Naive thymus-derived CD8-positive, alpha-beta T cell (primary cell): ENCODE data around the gene FMNL1. TPM values are rescaled to one million over a fixed set of nuclear protein-coding genes. Genes with fewer than 3 reads are reported as not detected.

Source experiments
- ATAC-seq, 2 donors: fragments of 150-1000 bp; cut with Tn5 transposase in 1 of 2; sonication (Bioruptor Pico), chemical (Tn5 transposase) in 1 of 2; 1 replicate in 1 of 2; 2 replicates in 1 of 2; pipeline ENCODE4 v1.10.0; 2021; ENCODE audit warnings: mild to moderate bottlenecking in 2 of 2, moderate library complexity in 2 of 2
- POLR2A ChIA-PET: fragments of 350-600 bp; sonication (Branson Sonifier 250); formaldehyde crosslinking; loops from one replicate; lab custom pipeline; 2021; ENCODE audit warnings: antibody characterized with exemption; lab: Charles Lee
- DNase-seq, 10 donors: peaks; one replicate each; pipeline versions ENCODE4 v3.0.0 to v3.0.0-alpha.2; 2020 to 2022
- H3K27ac Mint-ChIP-seq, 10 donors: one replicate each; pipeline ENCODE4 v1.8.0; 2020 to 2022; ENCODE audit warnings: mild to moderate bottlenecking in 10 of 10, mixed read lengths in 10 of 10, moderate library complexity in 4 of 10, inconsistent platforms in 1 of 10
- H3K27me3 Mint-ChIP-seq, 5 donors: one replicate each; pipeline ENCODE4 v1.8.0; 2021 to 2022; ENCODE audit warnings: mixed read lengths in 5 of 5
- H3K36me3 Mint-ChIP-seq, 3 donors: one replicate each; pipeline ENCODE4 v1.8.0; 2020 to 2022; ENCODE audit warnings: mixed read lengths in 3 of 3, mild to moderate bottlenecking in 2 of 3, inconsistent platforms in 1 of 3
- H3K4me1 Mint-ChIP-seq, 4 donors: one replicate each; pipeline ENCODE4 v1.8.0; 2021 to 2022; ENCODE audit warnings: mixed read lengths in 4 of 4
- H3K4me3 Mint-ChIP-seq, 10 donors: one replicate each; pipeline ENCODE4 v1.8.0; 2020 to 2022; ENCODE audit warnings: mild to moderate bottlenecking in 10 of 10, mixed read lengths in 10 of 10, moderate library complexity in 6 of 10, inconsistent platforms in 1 of 10
- H3K9me3 Mint-ChIP-seq, 9 donors: one replicate each; pipeline ENCODE4 v1.8.0; 2020 to 2022; ENCODE audit warnings: mixed read lengths in 9 of 9, mild to moderate bottlenecking in 3 of 9, inconsistent platforms in 1 of 9, moderate library complexity in 1 of 9
- polyA plus RNA-seq, 3 donors: library from polyadenylated mRNA; unstranded; fragments of 300-500 nt; fragmentation: Illumina TruSeq; gene quantifications; one replicate each; pipeline ENCODE4 v1.2.3, GENCODE V29; 2021
- total RNA-seq, 8 experiments: library from RNA in 2 of 8; stranded (reverse) in 2 of 8; gene quantifications; one replicate each; pipeline ENCODE4 v1.2.3 and lab custom pipeline; 2021 to 2026

The FMNL1 gene, protein sequence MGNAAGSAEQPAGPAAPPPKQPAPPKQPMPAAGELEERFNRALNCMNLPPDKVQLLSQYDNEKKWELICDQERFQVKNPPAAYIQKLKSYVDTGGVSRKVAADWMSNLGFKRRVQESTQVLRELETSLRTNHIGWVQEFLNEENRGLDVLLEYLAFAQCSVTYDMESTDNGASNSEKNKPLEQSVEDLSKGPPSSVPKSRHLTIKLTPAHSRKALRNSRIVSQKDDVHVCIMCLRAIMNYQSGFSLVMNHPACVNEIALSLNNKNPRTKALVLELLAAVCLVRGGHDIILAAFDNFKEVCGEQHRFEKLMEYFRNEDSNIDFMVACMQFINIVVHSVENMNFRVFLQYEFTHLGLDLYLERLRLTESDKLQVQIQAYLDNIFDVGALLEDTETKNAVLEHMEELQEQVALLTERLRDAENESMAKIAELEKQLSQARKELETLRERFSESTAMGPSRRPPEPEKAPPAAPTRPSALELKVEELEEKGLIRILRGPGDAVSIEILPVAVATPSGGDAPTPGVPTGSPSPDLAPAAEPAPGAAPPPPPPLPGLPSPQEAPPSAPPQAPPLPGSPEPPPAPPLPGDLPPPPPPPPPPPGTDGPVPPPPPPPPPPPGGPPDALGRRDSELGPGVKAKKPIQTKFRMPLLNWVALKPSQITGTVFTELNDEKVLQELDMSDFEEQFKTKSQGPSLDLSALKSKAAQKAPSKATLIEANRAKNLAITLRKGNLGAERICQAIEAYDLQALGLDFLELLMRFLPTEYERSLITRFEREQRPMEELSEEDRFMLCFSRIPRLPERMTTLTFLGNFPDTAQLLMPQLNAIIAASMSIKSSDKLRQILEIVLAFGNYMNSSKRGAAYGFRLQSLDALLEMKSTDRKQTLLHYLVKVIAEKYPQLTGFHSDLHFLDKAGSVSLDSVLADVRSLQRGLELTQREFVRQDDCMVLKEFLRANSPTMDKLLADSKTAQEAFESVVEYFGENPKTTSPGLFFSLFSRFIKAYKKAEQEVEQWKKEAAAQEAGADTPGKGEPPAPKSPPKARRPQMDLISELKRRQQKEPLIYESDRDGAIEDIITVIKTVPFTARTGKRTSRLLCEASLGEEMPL
- total RNA-seq (100 to 1,000 TPM; 383 to 394 TPM), polyA plus RNA-seq (10 to 100 TPM; 18.0 to 35.5 (median 21.5) TPM), total RNA-seq (lab: John Stamatoyannopoulos, UW) (118 to 433 (median 307) reads per million in 6 experiments)

- Mint-ChIP-seq H3K36me3 (peaks cover 0 to 35% (median 4%) of the 10 kb centered on the region in 3 donors), H3K27me3 (no peaks in the 10 kb centered on the region), H3K27ac (peak within 1 kb of the TSS; percentile 98 to 100 (median 100)), H3K4me1 (peaks cover 36 to 70% (median 50%) of the 10 kb centered on the region in 4 donors), H3K9me3 (no peaks in the 10 kb centered on the region), H3K4me3 (peak within 1 kb of the TSS; percentile 95 to 100 (median 98))
- ATAC-seq = peak; percentile 1 to 4
- POLR2A ChIA-PET = interaction anchor here (0.6 to 36.4 kb wide), 10 partner anchors 27 to 191 kb away, joined by 3 to 1514 read pairs (median 8); partner anchors contain the start of genes DCAKD, HEXIM1, HEXIM2 and MAP3K14
- peak in 9 of 10 donors; percentile 40 to 77 (median 61) for DNase-seq
Measured at GRCh38 chr17:45221081-45222013, at the start of gene FMNL1. FMNL1 (plus strand) TSS chr17:45221885; CDS start chr17:45222125, 240 bp downstream.

DNA sequence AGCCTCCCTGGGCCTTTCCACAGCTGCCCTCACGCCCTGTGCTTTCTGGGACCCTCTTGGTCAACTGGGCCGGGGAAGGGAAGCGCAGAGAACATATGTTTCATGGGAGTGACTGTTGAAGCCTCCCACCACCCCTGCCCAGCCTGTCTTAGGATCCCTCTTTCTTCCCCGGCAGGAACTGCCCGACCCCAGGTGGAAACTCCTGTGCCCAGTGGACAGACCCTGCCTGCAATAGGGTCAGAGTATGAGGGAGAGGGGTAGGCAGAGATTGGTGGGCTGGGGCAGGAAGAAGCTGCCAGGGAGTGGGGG is 49.5 kb upstream of the FMNL1 start:
- Mint-ChIP-seq H3K4me3 (peak overlapping the region in 9 of 10 donors; percentile 33 to 89 (median 80)), H3K27ac (peak overlapping the region; percentile 73 to 98 (median 92)), H3K4me1 (peaks cover 6 to 32% (median 30%) of the 10 kb centered on the region in 4 donors), H3K9me3 (no peaks in the 10 kb centered on the region), H3K36me3 (no peaks in the 10 kb centered on the region), H3K27me3 (no peaks in the 10 kb centered on the region)
- DNase-seq = no peak
- POLR2A ChIA-PET = interaction anchor here (0.5 to 5.8 kb wide), 18 partner anchors 10 to 1528 kb away, joined by 3 to 111 read pairs (median 4); partner anchors contain the start of genes ACBD4, HEXIM1, HEXIM2 and MAP3K14
- ATAC-seq = no peak

DNA sequence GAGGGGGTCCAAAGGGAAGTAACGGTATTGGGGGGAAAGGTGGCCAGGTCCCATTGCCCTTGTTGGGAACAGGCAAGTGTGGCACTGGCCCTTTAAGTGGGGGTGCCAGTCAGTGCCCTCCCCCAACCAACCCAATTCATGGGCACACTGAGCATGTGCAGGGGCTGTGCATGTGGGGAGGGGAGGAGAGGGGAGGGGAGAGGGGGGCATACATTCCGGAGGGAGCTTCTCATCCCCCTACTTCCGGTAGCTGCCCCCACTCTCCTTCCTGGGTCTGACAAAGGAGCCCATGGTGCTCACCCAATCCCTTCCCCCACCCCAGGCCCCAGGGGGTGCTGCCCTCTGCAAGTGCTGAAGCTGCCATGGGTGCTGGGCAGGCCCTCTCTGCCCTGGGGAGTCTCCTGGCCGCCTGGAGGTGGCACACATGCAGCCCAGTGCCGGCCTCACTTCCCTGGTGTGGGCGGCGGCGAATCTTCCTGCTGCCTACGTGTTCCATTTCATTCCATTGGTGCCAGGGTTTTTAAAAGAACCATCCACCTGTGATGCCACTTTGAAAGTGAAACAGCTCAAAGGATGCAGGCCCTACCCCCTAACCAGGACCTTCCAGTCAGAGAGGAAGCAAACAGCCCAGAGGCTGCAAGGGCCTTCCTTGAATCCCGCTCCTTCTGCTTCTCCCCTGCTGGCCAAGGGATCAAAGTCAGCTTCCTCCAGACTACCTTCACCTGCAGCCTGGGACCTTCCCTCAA is 49.0 kb upstream of the FMNL1 start:
- peak overlapping the region; percentile 75 to 89 (median 82) for H3K4me3 Mint-ChIP-seq
- peak; percentile 85 for ATAC-seq
- H3K9me3 Mint-ChIP-seq = no peaks in the 10 kb centered on the region
- peak overlapping the region; percentile 91 to 98 (median 94) for H3K27ac Mint-ChIP-seq
- H3K36me3 Mint-ChIP-seq = no peaks in the 10 kb centered on the region
- DNase-seq = peak; percentile 30 to 85 (median 48)
- POLR2A ChIA-PET = interaction anchor here (0.6 to 5.8 kb wide), 19 partner anchors 10 to 154 kb away, joined by 3 to 111 read pairs (median 5); partner anchors contain the start of genes ACBD4, HEXIM1, HEXIM2 and MAP3K14
- peaks cover 6 to 32% (median 30%) of the 10 kb centered on the region in 4 donors for H3K4me1 Mint-ChIP-seq
- no peaks in the 10 kb centered on the region for H3K27me3 Mint-ChIP-seq

- peak overlapping the region in 1 of 10 donors; percentile 24 for H3K4me3 Mint-ChIP-seq
Measured at GRCh38 chr17:45175759-45176115, 45.9 kb upstream of the FMNL1 start.

GRCh38 chr17:45177563-45177962 is 44.1 kb upstream of the FMNL1 start:
- H3K27me3 Mint-ChIP-seq = no peaks in the 10 kb centered on the region
- DNase-seq (no peak), ATAC-seq (no peak)
- H3K27ac Mint-ChIP-seq = no peak overlapping the region
- POLR2A ChIA-PET = no interaction called here
- H3K36me3 Mint-ChIP-seq = no peaks in the 10 kb centered on the region
- no peaks in the 10 kb centered on the region for H3K9me3 Mint-ChIP-seq
- no peak overlapping the region for H3K4me3 Mint-ChIP-seq
- peaks cover 4 to 9% (median 7%) of the 10 kb centered on the region in 4 donors for H3K4me1 Mint-ChIP-seq

More at GRCh38 chr17:45175759-45176115, 45.9 kb upstream of the FMNL1 start:
- Mint-ChIP-seq H3K9me3 (no peaks in the 10 kb centered on the region), H3K4me1 (peaks cover 4 to 27% (median 25%) of the 10 kb centered on the region in 4 donors), H3K27me3 (no peaks in the 10 kb centered on the region), H3K27ac (peak overlapping the region in 5 of 10 donors; percentile 20 to 74 (median 46)), H3K36me3 (no peaks in the 10 kb centered on the region)
- POLR2A ChIA-PET = interaction anchor here (0.7 to 2.6 kb wide), 2 partner anchors 14 to 27 kb away, joined by 3 to 9 read pairs; partner anchors contain the start of gene HEXIM2
- ATAC-seq (no peak), DNase-seq (no peak)

GRCh38 chr17:45184144-45184543 is 37.5 kb upstream of the FMNL1 start:
- H3K4me3 Mint-ChIP-seq = no peak overlapping the region
- POLR2A ChIA-PET = interaction anchor here (0.9 kb wide), 1 partner anchor 11 kb away, joined by 4 read pairs; no protein-coding TSS in a partner anchor

GRCh38 chr17:45186801-45187354 is 34.8 kb upstream of the FMNL1 start:
- no peak for DNase-seq
- Mint-ChIP-seq H3K36me3 (no peaks in the 10 kb centered on the region), H3K9me3 (no peaks in the 10 kb centered on the region), H3K4me3 (no peak overlapping the region), H3K4me1 (peaks cover 0 to 2% (median 0%) of the 10 kb centered on the region in 4 donors), H3K27me3 (no peaks in the 10 kb centered on the region), H3K27ac (no peak overlapping the region)
- POLR2A ChIA-PET = no interaction called here
- no peak for ATAC-seq

More at GRCh38 chr17:45184144-45184543, 37.5 kb upstream of the FMNL1 start:
- Mint-ChIP-seq H3K36me3 (no peaks in the 10 kb centered on the region), H3K9me3 (no peaks in the 10 kb centered on the region), H3K27me3 (no peaks in the 10 kb centered on the region), H3K4me1 (peaks cover 0 to 2% (median 0%) of the 10 kb centered on the region in 4 donors), H3K27ac (peak overlapping the region in 3 of 10 donors; percentile 51 to 65 (median 60))
- DNase-seq (no peak), ATAC-seq (no peak)

- DNase-seq (no peak), ATAC-seq (no peak)
- Mint-ChIP-seq H3K9me3 (no peaks in the 10 kb centered on the region), H3K27me3 (no peaks in the 10 kb centered on the region), H3K4me3 (no peak overlapping the region), H3K36me3 (no peaks in the 10 kb centered on the region), H3K4me1 (peaks cover 0 to 2% (median 0%) of the 10 kb centered on the region in 4 donors), H3K27ac (no peak overlapping the region)
- POLR2A ChIA-PET = interaction anchor here (0.7 to 1.3 kb wide), 3 partner anchors 40 to 55 kb away, joined by 3 to 4 read pairs (median 3); no protein-coding TSS in a partner anchor
Measured at GRCh38 chr17:45189009-45189408, 32.7 kb upstream of the FMNL1 start.

DNA sequence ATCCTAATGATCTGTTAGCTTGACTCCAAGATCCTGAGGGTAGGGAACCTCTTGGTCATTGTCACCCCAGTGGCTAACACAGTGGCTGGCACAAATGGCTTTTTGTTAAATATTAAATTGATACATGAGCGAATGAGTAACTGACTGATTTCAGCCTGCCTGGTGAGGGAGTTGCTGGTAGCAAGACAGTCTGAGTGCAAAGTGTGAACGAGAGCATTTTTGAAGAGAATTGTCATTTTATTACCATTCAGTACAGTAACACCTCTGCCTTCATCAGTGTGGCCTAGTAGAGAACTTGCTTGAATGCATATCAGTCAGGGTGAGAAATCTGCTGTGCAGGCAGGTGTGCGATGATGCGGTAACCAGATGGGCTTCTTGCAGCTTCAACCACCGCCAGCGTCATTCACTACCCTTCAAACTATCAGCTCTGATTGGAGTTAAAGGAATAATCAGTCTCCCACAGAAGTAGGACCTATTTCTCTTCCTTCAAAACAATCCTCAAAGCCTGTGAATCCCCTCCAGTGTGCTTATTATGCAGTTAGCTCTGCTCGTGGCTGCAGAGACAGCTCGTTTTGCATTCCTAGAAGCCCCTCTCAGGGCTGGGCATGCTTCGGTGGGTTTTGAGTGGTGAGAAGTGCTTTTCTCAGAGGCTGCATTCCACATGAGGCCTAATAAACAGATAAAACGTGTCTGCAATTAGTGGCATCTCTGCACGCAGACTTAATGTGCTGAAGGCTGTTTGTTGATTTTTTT is 31.0 kb upstream of the FMNL1 start:
- no peaks in the 10 kb centered on the region for H3K27me3 Mint-ChIP-seq
- no peak overlapping the region for H3K27ac Mint-ChIP-seq
- no peak for ATAC-seq
- POLR2A ChIA-PET = interaction anchor here (0.6 to 0.9 kb wide), 2 partner anchors 38 to 196 kb away, joined by 3 to 7 read pairs; no protein-coding TSS in a partner anchor
- DNase-seq = no peak
- no peaks in the 10 kb centered on the region for H3K9me3 Mint-ChIP-seq
- H3K4me3 Mint-ChIP-seq = no peak overlapping the region
- peaks cover 0 to 2% (median 0%) of the 10 kb centered on the region in 4 donors for H3K4me1 Mint-ChIP-seq
- H3K36me3 Mint-ChIP-seq = no peaks in the 10 kb centered on the region
